ENCODE results near the gene DARS1.

Gene DARS1
- 55.1 to 84.6 (median 69.4) reads per million in 4 donors for total RNA-seq

GRCh38 chr2:135985018-135985825 lies at the start of gene DARS1:
TSS of gene DARS1 (minus strand) at chr2:135985626. CDS start at chr2:135985468, 158 bp downstream.
- DNase-seq, result peak; percentile 66 to 89 (median 72)

GRCh38 chr2:136034629-136035028 lies 49.2 kb upstream of the DARS1 start:
- no peak for DNase-seq

- no peak for DNase-seq
These were observed 47.5 kb upstream of the DARS1 start for GRCh38 chr2:136032817-136033535.

- DNase-seq, result no peak
These were observed 46.8 kb upstream of the DARS1 start for GRCh38 chr2:136032192-136032591.

- DNase-seq, result no peak
These were observed 46.3 kb upstream of the DARS1 start for GRCh38 chr2:136031711-136032110.

GRCh38 chr2:136030406-136030805 lies 45.0 kb upstream of the DARS1 start:
- DNase-seq, result no peak

- DNase-seq, result no peak
These were observed 43.7 kb upstream of the DARS1 start for GRCh38 chr2:136029149-136029548.

GRCh38 chr2:136028001-136028400 lies 42.6 kb upstream of the DARS1 start:
- no peak for DNase-seq

- no peak for DNase-seq
These were observed 41.7 kb upstream of the DARS1 start for GRCh38 chr2:136027112-136027511.

GRCh38 chr2:136025057-136025973 lies 39.9 kb upstream of the DARS1 start:
- DNase-seq, result peak in 1 of 5 donors; percentile 59

- no peak for DNase-seq
These were observed 39.2 kb upstream of the DARS1 start for GRCh38 chr2:136024616-136025015.

GRCh38 chr2:136024185-136024584 lies 38.8 kb upstream of the DARS1 start:
- no peak for DNase-seq

- no peak for DNase-seq
These were observed 38.0 kb upstream of the DARS1 start for GRCh38 chr2:136023416-136023815.

GRCh38 chr2:136022396-136023146 lies 37.1 kb upstream of the DARS1 start:
- no peak for DNase-seq

- no peak for DNase-seq
These were observed 36.5 kb upstream of the DARS1 start for GRCh38 chr2:136021976-136022375.

- no peak for DNase-seq
These were observed 36.0 kb upstream of the DARS1 start for GRCh38 chr2:136021406-136021805.

- no peak for DNase-seq
These were observed 35.4 kb upstream of the DARS1 start for GRCh38 chr2:136020831-136021230.

GRCh38 chr2:136019825-136020224 lies 34.4 kb upstream of the DARS1 start:
- no peak for DNase-seq

GRCh38 chr2:136019306-136019705 lies 33.9 kb upstream of the DARS1 start:
- peak in 1 of 5 donors; percentile 36 for DNase-seq

GRCh38 chr2:136017786-136018185 lies 32.4 kb upstream of the DARS1 start:
- DNase-seq, result no peak

- no peak for DNase-seq
These were observed 31.4 kb upstream of the DARS1 start for GRCh38 chr2:136016836-136017235.

GRCh38 chr2:136016427-136016826 lies 31.0 kb upstream of the DARS1 start:
- DNase-seq, result no peak

Data from T-helper 1 cell (primary cell).